HCT116 (cell line): ENCODE results near the gene CTNNA2. TPM values are rescaled to one million over a fixed set of nuclear protein-coding genes. Genes with fewer than 3 reads are reported as not detected.

ENCODE experiments used
- ATAC-seq: fragments of 200-7000 bp; cut with Tn5 transposase; 2 replicates; pipeline ENCODE4 v1.9.1; 2020; ENCODE audit warnings: mild to moderate bottlenecking, moderate library complexity
- BruUV-seq: library from RNA; stranded (reverse); fragments of 400-500 nt; replicated peaks from 2 replicates; lab custom pipeline; 2021; lab: Mats Ljungman, UMichigan
- CTCF ChIA-PET: fragments of 300-600 bp; sonication (Branson Sonifier 250); formaldehyde crosslinking; loops from one replicate; lab custom pipeline; 2021; ENCODE audit warnings: antibody characterized with exemption; lab: Charles Lee
- POLR2A ChIA-PET: fragments of 300-600, 350-600 bp; sonication (Branson Sonifier 250); formaldehyde crosslinking; loops from one replicate; lab custom pipeline; 2021; ENCODE audit warnings: antibody characterized with exemption; lab: Charles Lee
- RAD21 ChIA-PET, 2 experiments: fragments of 300-600 bp; sonication (Branson Sonifier 250); formaldehyde crosslinking; loops; one replicate each; lab custom pipeline; 2023; ENCODE audit warnings: low total read pairs in 2 of 2; ENCODE audit not compliant: uncharacterized antibody in 2 of 2, unreplicated experiment in 2 of 2, low non-redundant PET in 1 of 2; lab: Charles Lee
- DNase-seq: peaks from one replicate; pipeline ENCODE4 v3.0.0-alpha.2; 2010; ENCODE audit warnings: low read depth, low spot score
- H2AFZ ChIP-seq: fragments of 200-600 bp; shearing (Covaris generic), sonication (generic); 2 replicates; pipeline ENCODE4 v1.6.1; 2017; ENCODE audit warnings: low read depth, mixed run types, mixed read lengths, antibody characterized with exemption, low read length; ENCODE audit not compliant: poor library complexity, severe bottlenecking
- H3K27ac ChIP-seq: 2 replicates; pipeline ENCODE4 v1.5.1; 2012; ENCODE audit warnings: low read depth, low read length
- H3K27me3 ChIP-seq: fragments of 200-600 bp; sonication (generic); 2 replicates; pipeline ENCODE4 v1.6.1; 2016; ENCODE audit warnings: mixed run types, low read length, mixed read lengths; ENCODE audit not compliant: insufficient read depth
- H3K36me3 ChIP-seq, 2 experiments: fragments of 200-500 bp in 1 of 2; fragments of 200-600 bp in 1 of 2; sonication (Bioruptor generic) in 1 of 2; sonication (generic) in 1 of 2; 2 replicates each; pipeline versions ENCODE4 v1.5.1 to v1.6.1; 2014 to 2016; ENCODE audit warnings: low read length in 2 of 2, inconsistent platforms in 1 of 2, mixed read lengths in 1 of 2, mixed run types in 1 of 2; ENCODE audit not compliant: insufficient read depth in 2 of 2, control insufficient read depth in 1 of 2
- H3K4me1 ChIP-seq, 2 experiments: fragments of 200-600 bp in 1 of 2; sonication (generic) in 1 of 2; 2 replicates each; pipeline versions ENCODE4 v1.5.1 to v1.6.1; 2012 to 2017; ENCODE audit warnings: low read length in 2 of 2, inconsistent platforms in 1 of 2, mild to moderate bottlenecking in 1 of 2, mixed read lengths in 1 of 2, mixed run types in 1 of 2, moderate library complexity in 1 of 2; ENCODE audit not compliant: insufficient read depth in 2 of 2, control insufficient read depth in 1 of 2
- H3K4me2 ChIP-seq: fragments of 200-600 bp; sonication (generic); 2 replicates; pipeline ENCODE4 v1.6.1; 2017; ENCODE audit warnings: mixed run types, low read length, mixed read lengths
- H3K4me3 ChIP-seq, 2 experiments: fragments of 200-600 bp in 1 of 2; sonication (generic) in 1 of 2; replicated peaks in 1 of 2; 2 replicates each; pipeline ENCODE4 v1.5.1; 2011 to 2016; ENCODE audit warnings: low read length in 2 of 2, control low read depth in 1 of 2, low read depth in 1 of 2, mild to moderate bottlenecking in 1 of 2, mixed read lengths in 1 of 2, mixed run types in 1 of 2
- H3K79me2 ChIP-seq: fragments of 200-600 bp; sonication (generic); 2 replicates; pipeline ENCODE4 v1.6.1; 2017; ENCODE audit warnings: mild to moderate bottlenecking, mixed run types, low read length, moderate library complexity, mixed read lengths; ENCODE audit not compliant: insufficient read depth
- H3K9ac ChIP-seq: fragments of 200-600 bp; sonication (generic); 2 replicates; pipeline ENCODE4 v1.6.1; 2016; ENCODE audit warnings: low read length, mixed read lengths
- H3K9me2 ChIP-seq: fragments of 200-600 bp; sonication (generic), shearing (Covaris generic); 2 replicates; pipeline ENCODE4 v1.6.1; 2017; ENCODE audit warnings: mixed run types, mild to moderate bottlenecking, moderate library complexity; ENCODE audit not compliant: insufficient read depth
- H3K9me3 ChIP-seq, 2 experiments: fragments of 200-500 bp in 1 of 2; fragments of 200-600 bp in 1 of 2; sonication (Bioruptor generic) in 1 of 2; sonication (generic) in 1 of 2; 2 replicates each; pipeline ENCODE4 v1.6.1; 2014 to 2017; ENCODE audit warnings: low read length in 2 of 2, mixed read lengths in 2 of 2, inconsistent platforms in 1 of 2, low read depth in 1 of 2, mild to moderate bottlenecking in 1 of 2, mixed run types in 1 of 2, moderate library complexity in 1 of 2; ENCODE audit not compliant: control insufficient read depth in 1 of 2, insufficient read depth in 1 of 2
- H4K20me1 ChIP-seq: fragments of 200-600 bp; sonication (generic), shearing (Covaris generic); 2 replicates; pipeline ENCODE4 v1.6.1; 2017; ENCODE audit warnings: mixed run types, mild to moderate bottlenecking, moderate library complexity; ENCODE audit not compliant: insufficient read depth
- ATF3 ChIP-seq: IDR thresholded peaks from 2 replicates; pipeline ENCODE4 v1.6.1; 2012
- CTCF ChIP-seq, 3 experiments: fragments of 200-600 bp in 1 of 3; sonication (generic) in 1 of 3; IDR thresholded peaks in 2 of 3; conservative IDR thresholded peaks in 1 of 3; 2 replicates each; pipeline ENCODE4 v1.5.1; 2012 to 2017; ENCODE audit warnings: low read depth in 2 of 3, low read length in 2 of 3, antibody characterized with exemption in 1 of 3, borderline replicate concordance in 1 of 3, control low read depth in 1 of 3, mild to moderate bottlenecking in 1 of 3, mixed read lengths in 1 of 3, mixed run types in 1 of 3, moderate library complexity in 1 of 3; ENCODE audit not compliant: insufficient read depth in 1 of 3
- EZH2 ChIP-seq: fragments of 200-600 bp; sonication (generic); IDR thresholded peaks from 2 replicates; pipeline ENCODE4 v1.6.1; 2017; ENCODE audit warnings: antibody characterized with exemption, mixed run types
- POLR2A ChIP-seq: IDR thresholded peaks from 2 replicates; pipeline ENCODE4 v1.7.0; 2011; ENCODE audit warnings: borderline replicate concordance; ENCODE audit not compliant: insufficient read depth, insufficient read length; ENCODE audit errors: extremely low read depth
- POLR2AphosphoS5 ChIP-seq: IDR thresholded peaks from 2 replicates; pipeline ENCODE4 v1.6.1; 2011; ENCODE audit warnings: mild to moderate bottlenecking, low read depth, low read length, moderate library complexity
- RAD21 ChIP-seq: IDR thresholded peaks from 2 replicates; pipeline ENCODE4 v1.6.1; 2012; ENCODE audit warnings: low read depth, mild to moderate bottlenecking
- YY1 ChIP-seq: IDR thresholded peaks from 2 replicates; pipeline ENCODE4 v1.6.1; 2011; ENCODE audit warnings: low read length, low read depth, moderate library complexity, mild to moderate bottlenecking; ENCODE audit not compliant: insufficient replicate concordance; ENCODE audit errors: extremely low read depth
- ZFX ChIP-seq: fragments of 450-650 bp; IDR thresholded peaks from 2 replicates; pipeline ENCODE4 v1.6.1; 2017
- ZNF274 ChIP-seq: fragments of 200-500 bp; sonication (Bioruptor generic); IDR thresholded peaks from 2 replicates; pipeline ENCODE4 v1.6.1; 2014; ENCODE audit warnings: mild to moderate bottlenecking, low read depth, low read length, inconsistent platforms
- intact Hi-C: fragments of 100-400 bp; cut with micrococcal nuclease; formaldehyde crosslinking; loops from 2 replicates; pipeline ENCODE4 v1.10.0; 2022
- total RNA-seq: library from RNA; stranded (reverse); gene quantifications from one replicate; pipeline ENCODE4 v1.2.1, GENCODE V29; 2021; ENCODE audit not compliant: unreplicated experiment
- TF ChIP-seq, protein P1 (sequence below): IDR thresholded peaks from 2 replicates; pipeline ENCODE4 v1.6.1; 2012
- TF ChIP-seq, protein P2 (sequence below): IDR thresholded peaks from 2 replicates; pipeline ENCODE4 v1.6.1; 2011; ENCODE audit warnings: mild to moderate bottlenecking, low read length, moderate library complexity; ENCODE audit not compliant: insufficient replicate concordance; ENCODE audit errors: extremely low read depth

The CTNNA2 gene
- total RNA-seq, 1 experiment from 2014 or later = not detected

DNA sequence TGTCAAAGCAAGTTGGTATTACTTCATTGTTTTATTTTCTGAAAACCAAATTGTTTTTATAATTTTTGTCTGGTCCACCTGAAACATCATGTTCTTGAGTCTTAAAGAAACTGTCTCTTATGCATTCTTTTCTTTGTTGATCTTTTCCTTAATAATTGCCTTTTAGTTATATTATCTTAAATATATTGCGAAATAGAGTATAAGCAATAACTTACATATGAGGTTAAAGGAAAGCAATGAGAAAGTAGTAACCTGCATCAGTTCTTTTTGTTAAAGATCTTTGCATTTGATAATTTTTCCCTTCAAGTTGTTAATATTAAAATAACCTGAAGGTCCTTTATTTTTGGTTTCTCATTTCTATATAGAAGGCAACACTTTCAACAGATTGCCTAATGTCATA lies 315.0 kb downstream of the CTNNA2 start:
- Histone ChIP-seq H3K4me2 (no peak overlapping the region), H3K27ac (no peak overlapping the region), H3K36me3 (no peaks in the 10 kb centered on the region), H3K79me2 (no peaks in the 10 kb centered on the region), H3K4me1 (no peaks in the 10 kb centered on the region), H3K4me3 (no peak overlapping the region), H2AFZ (no peak overlapping the region), H3K9me3 (peaks cover 13 to 39% of the 10 kb centered on the region in 2 experiments; a peak in 3 of 4 replicates), H3K27me3 (no peaks in the 10 kb centered on the region), H3K9me2 (no peaks in the 10 kb centered on the region), H3K9ac (no peak overlapping the region), H4K20me1 (no peaks in the 10 kb centered on the region)
- no TSS peak for BruUV-seq
- DNase-seq = no peak
- intact Hi-C loops = no loop called here
- no peak for ATAC-seq
- ChIA-PET RAD21 (no interaction called here), CTCF (no interaction called here), POLR2A (no interaction called here)
- no peak for TF ChIP-seq RAD21
- TF ChIP-seq ZFX = no peak
- TF ChIP-seq ATF3 = no peak
- TF ChIP-seq, protein P1, sequence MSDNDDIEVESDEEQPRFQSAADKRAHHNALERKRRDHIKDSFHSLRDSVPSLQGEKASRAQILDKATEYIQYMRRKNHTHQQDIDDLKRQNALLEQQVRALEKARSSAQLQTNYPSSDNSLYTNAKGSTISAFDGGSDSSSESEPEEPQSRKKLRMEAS = no peak
- TF ChIP-seq ZNF274 = no peak
- TF ChIP-seq POLR2AphosphoS5 = no peak
- TF ChIP-seq, protein P2, sequence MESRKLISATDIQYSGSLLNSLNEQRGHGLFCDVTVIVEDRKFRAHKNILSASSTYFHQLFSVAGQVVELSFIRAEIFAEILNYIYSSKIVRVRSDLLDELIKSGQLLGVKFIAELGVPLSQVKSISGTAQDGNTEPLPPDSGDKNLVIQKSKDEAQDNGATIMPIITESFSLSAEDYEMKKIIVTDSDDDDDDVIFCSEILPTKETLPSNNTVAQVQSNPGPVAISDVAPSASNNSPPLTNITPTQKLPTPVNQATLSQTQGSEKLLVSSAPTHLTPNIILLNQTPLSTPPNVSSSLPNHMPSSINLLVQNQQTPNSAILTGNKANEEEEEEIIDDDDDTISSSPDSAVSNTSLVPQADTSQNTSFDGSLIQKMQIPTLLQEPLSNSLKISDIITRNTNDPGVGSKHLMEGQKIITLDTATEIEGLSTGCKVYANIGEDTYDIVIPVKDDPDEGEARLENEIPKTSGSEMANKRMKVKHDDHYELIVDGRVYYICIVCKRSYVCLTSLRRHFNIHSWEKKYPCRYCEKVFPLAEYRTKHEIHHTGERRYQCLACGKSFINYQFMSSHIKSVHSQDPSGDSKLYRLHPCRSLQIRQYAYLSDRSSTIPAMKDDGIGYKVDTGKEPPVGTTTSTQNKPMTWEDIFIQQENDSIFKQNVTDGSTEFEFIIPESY = no peak
- TF ChIP-seq EZH2 = no peak
- TF ChIP-seq CTCF (IDR thresholded peaks at IDR 0.05 in 2 of 3, conservative IDR thresholded peaks at IDR 0.05 in 1 of 3; ENCODE audit: borderline replicate concordance in 1 of 3, insufficient read depth in 1 of 3, low read depth in 2 of 3, low read length in 2 of 3) = no peak
- TF ChIP-seq POLR2A = no peak
- no peak for TF ChIP-seq YY1
